ENCODE measurements around the gene MYOD1.

MYOD1 gene

GRCh38 chr11:17751558-17751957 lies 32.2 kb downstream of the MYOD1 start:
- no peak for DNase-seq

GRCh38 chr11:17752144-17752543 lies 32.8 kb downstream of the MYOD1 start:
- DNase-seq, result no peak

GRCh38 chr11:17753153-17753552 lies 33.8 kb downstream of the MYOD1 start:
- no peak for DNase-seq

- DNase-seq, result no peak
Observed at GRCh38 chr11:17753641-17754040, 34.3 kb downstream of the MYOD1 start.

GRCh38 chr11:17755891-17756290 lies 36.5 kb downstream of the MYOD1 start:
- no peak for DNase-seq

GRCh38 chr11:17760102-17761029 lies 41.0 kb downstream of the MYOD1 start:
- DNase-seq, result no peak

GRCh38 chr11:17762309-17762974 lies 43.1 kb downstream of the MYOD1 start:
- no peak for DNase-seq

- DNase-seq, result no peak
Observed at GRCh38 chr11:17763244-17763643, 43.9 kb downstream of the MYOD1 start.

GRCh38 chr11:17763703-17764102 lies 44.3 kb downstream of the MYOD1 start:
- DNase-seq, result no peak

GRCh38 chr11:17764446-17765218 lies 45.3 kb downstream of the MYOD1 start:
- DNase-seq, result no peak

- DNase-seq, result no peak
Observed at GRCh38 chr11:17765356-17766072, 46.1 kb downstream of the MYOD1 start.

- DNase-seq, result no peak
Observed at GRCh38 chr11:17766073-17766359, 46.6 kb downstream of the MYOD1 start.

- DNase-seq, result no peak
Observed at GRCh38 chr11:17766590-17766989, 47.2 kb downstream of the MYOD1 start.

GRCh38 chr11:17767301-17767885 lies 48.0 kb downstream of the MYOD1 start:
- no peak for DNase-seq

GRCh38 chr11:17767914-17768313 lies 48.5 kb downstream of the MYOD1 start:
- no peak for DNase-seq

- no peak for DNase-seq
Observed at GRCh38 chr11:17768547-17768946, 49.2 kb downstream of the MYOD1 start.

- no peak for DNase-seq
Observed at GRCh38 chr11:17769218-17769617, 49.8 kb downstream of the MYOD1 start.

GRCh38 chr11:17770048-17770652 lies 50.8 kb downstream of the MYOD1 start:
- no peak for DNase-seq

GRCh38 chr11:17770917-17771316 lies 51.5 kb downstream of the MYOD1 start:
- DNase-seq, result no peak

- no peak for DNase-seq
Observed at GRCh38 chr11:17771415-17771814, 52.0 kb downstream of the MYOD1 start.

All from NCI-H1417 treated with DMSO at 0.1 percent for 48 hours (cell line).